ENCODE data around the gene CALCR.
"Not testable (repeated sequence)": the region's sequence is repeated elsewhere in the genome, so short reads cannot be mapped to it uniquely, and the experiment has no call there.

The CALCR gene
- total RNA-seq = 0 reads per million in 4 donors

GRCh38 chr7:93574646-93575554 is at the start of gene CALCR:
Gene CALCR (minus strand): TSS chr7:93574724. CDS start chr7:93486981, 87,743 bp downstream.
- DNase-seq = no peak

GRCh38 chr7:93623816-93624215 is 49.3 kb upstream of the CALCR start:
- no peak for DNase-seq

GRCh38 chr7:93622036-93623033 is 47.8 kb upstream of the CALCR start:
- no peak for DNase-seq

- DNase-seq = no peak
Measured at GRCh38 chr7:93620864-93621263, 46.3 kb upstream of the CALCR start.

- no peak for DNase-seq
Measured at GRCh38 chr7:93620057-93620456, 45.5 kb upstream of the CALCR start.

- no peak for DNase-seq
Measured at GRCh38 chr7:93601363-93601762, 26.8 kb upstream of the CALCR start.

GRCh38 chr7:93594250-93594649 is 19.7 kb upstream of the CALCR start:
- no peak for DNase-seq

- no peak for DNase-seq
Measured at GRCh38 chr7:93592588-93593266, 18.2 kb upstream of the CALCR start.

- DNase-seq = not testable (repeated sequence)
Measured at GRCh38 chr7:93591224-93592050, 16.9 kb upstream of the CALCR start.

GRCh38 chr7:93586479-93586865 is 11.9 kb upstream of the CALCR start:
- not testable (repeated sequence) for DNase-seq

GRCh38 chr7:93585694-93586478 is 11.4 kb upstream of the CALCR start:
- DNase-seq = not testable (repeated sequence)

GRCh38 chr7:93579431-93579830 is 4.9 kb upstream of the CALCR start:
- no peak for DNase-seq

- no peak for DNase-seq
Measured at GRCh38 chr7:93578762-93579161, 4.2 kb upstream of the CALCR start.

- no peak for DNase-seq
Measured at GRCh38 chr7:93575555-93576399, 1.3 kb upstream of the CALCR start.

GRCh38 chr7:93574269-93574645 is 267 bp downstream of the CALCR start:
- DNase-seq = no peak

GRCh38 chr7:93569189-93569588 is 5.3 kb downstream of the CALCR start:
- DNase-seq = no peak

- DNase-seq = no peak
Measured at GRCh38 chr7:93566876-93567275, 7.6 kb downstream of the CALCR start.

- no peak for DNase-seq
Measured at GRCh38 chr7:93563584-93563983, 10.9 kb downstream of the CALCR start.

GRCh38 chr7:93562936-93563335 is 11.6 kb downstream of the CALCR start:
- no peak for DNase-seq

- DNase-seq = no peak
Measured at GRCh38 chr7:93562106-93562505, 12.4 kb downstream of the CALCR start.
